Measurements from ENCODE around the gene MAN2A1. TPM values are rescaled to one million over a fixed set of nuclear protein-coding genes. Genes with fewer than 3 reads are reported as not detected.

MAN2A1 gene
- total RNA-seq, 1 donor from 2014 or later = 85.0 TPM

DNA sequence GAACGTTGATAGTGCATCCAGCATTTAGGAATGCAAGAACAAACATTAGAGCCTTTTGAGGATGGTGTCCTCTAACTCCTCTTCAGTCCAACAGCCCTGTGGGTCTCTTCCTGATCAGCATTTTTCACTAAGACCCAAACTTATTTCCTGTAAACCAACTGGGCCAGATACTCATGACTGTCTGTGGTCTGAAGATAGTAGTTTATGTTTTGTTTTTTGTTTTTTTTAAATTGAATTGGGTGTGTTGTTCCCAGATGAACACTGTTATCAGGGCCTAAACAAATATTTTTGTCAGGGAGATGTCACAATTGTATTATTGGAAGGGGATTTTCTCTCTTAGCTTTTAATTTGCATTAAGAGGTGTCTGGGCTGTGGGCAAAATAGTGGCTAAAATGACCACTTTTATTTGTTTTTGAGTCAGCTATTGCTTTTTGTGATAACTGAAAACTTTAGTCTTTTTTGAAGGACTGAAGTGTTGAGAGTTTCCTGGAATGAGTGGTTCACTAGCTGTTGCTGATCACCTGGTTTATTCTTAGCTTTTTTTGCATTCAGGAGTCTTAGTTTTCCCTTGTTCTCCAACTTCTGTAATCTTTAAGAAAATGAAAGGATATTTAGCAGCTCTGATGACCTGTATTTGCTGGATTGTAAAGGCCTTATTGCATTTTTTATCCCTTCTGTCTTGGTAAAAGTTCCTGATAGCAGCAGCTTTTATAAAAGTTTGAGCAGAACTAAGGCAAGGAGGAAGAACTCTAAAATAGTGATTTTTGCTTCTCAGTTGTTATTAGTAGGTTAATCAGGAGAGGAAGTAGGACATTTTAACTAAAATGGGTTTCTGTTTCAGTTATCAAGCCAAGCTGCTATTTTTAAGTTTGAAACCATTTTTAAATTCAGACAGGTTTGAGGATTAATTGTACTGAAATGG lies 5.5 kb downstream of the MAN2A1 start:
- Histone ChIP-seq H3K36me3 (ENCODE audit: control insufficient read depth, insufficient read depth, low read length) (no peaks in the 10 kb centered on the region), H3K4me3 (ENCODE audit: low read depth, low read length) (no peak overlapping the region), H3K27me3 (ENCODE audit: control insufficient read depth, insufficient read depth, low read length) (no peaks in the 10 kb centered on the region)
- TF ChIP-seq, protein P1, sequence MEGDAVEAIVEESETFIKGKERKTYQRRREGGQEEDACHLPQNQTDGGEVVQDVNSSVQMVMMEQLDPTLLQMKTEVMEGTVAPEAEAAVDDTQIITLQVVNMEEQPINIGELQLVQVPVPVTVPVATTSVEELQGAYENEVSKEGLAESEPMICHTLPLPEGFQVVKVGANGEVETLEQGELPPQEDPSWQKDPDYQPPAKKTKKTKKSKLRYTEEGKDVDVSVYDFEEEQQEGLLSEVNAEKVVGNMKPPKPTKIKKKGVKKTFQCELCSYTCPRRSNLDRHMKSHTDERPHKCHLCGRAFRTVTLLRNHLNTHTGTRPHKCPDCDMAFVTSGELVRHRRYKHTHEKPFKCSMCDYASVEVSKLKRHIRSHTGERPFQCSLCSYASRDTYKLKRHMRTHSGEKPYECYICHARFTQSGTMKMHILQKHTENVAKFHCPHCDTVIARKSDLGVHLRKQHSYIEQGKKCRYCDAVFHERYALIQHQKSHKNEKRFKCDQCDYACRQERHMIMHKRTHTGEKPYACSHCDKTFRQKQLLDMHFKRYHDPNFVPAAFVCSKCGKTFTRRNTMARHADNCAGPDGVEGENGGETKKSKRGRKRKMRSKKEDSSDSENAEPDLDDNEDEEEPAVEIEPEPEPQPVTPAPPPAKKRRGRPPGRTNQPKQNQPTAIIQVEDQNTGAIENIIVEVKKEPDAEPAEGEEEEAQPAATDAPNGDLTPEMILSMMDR (IDR thresholded peaks at IDR 0.05; ENCODE audit: insufficient read depth, low read length, severe bottlenecking) = no peak
- no peak for FAIRE-seq
- no peak for DNase-seq (ENCODE audit: low read depth)

DNA sequence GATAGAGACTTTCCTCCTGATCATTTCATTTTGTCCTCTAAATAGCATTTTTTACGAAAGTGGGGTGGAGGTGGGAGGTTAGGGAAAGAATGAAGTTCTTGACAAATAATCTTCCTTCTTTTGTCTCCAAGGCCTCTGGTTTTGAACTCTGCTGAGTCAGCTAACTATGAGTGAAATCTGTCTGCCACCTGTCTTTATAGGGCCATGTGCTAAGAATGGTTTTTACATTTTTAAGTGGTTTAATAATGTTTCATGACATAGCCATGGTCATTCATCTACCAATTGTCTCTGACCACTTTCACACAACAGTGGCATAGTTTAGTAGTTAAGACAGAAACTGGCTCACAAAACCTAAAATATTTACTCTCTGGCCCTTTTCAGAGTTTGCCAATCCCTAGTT lies 7.6 kb downstream of the MAN2A1 start:
- FAIRE-seq (no peak), DNase-seq (ENCODE audit: low read depth) (no peak)
- H3K36me3 ChIP-seq (ENCODE audit: control insufficient read depth, insufficient read depth, low read length) = no peaks in the 10 kb centered on the region
- no peaks in the 10 kb centered on the region for H3K27me3 ChIP-seq (ENCODE audit: control insufficient read depth, insufficient read depth, low read length)
- TF ChIP-seq, protein P1 (IDR thresholded peaks at IDR 0.05; ENCODE audit: insufficient read depth, low read length, severe bottlenecking) = no peak
- no peak overlapping the region for H3K4me3 ChIP-seq (ENCODE audit: low read depth, low read length)

DNA sequence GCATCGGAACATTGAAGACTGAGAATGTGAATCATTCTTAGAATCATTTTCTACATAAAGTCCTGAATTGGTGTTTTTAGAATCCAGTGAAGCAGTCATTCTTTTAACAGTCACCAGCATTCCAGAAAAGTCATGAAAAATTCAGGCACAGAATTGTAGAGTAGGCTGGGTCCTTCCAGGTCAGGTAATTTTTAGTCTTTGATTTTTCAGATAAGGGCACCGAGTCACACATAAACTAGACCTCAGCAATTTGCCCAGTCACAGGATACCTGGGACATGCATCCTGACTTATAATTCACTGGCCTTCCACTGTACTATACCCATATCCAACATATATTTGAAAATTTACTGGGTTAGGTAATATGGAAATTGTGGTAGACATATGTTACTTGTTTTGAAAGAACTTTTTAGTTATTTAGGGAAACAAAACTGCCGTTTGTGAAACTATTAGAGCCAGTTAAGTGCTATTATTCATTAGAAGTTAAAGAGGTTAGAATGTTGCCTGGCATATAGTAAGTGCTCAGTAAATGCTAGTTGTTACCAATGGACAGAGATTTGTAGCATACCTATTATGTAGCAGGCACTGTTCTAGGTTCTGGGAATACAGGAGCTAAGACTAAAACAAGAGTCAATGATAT lies 10.9 kb downstream of the MAN2A1 start:
- H3K4me3 ChIP-seq (ENCODE audit: low read depth, low read length) = no peak overlapping the region
- H3K27me3 ChIP-seq (ENCODE audit: control insufficient read depth, insufficient read depth, low read length) = no peaks in the 10 kb centered on the region
- FAIRE-seq (no peak), DNase-seq (ENCODE audit: low read depth) (no peak)
- TF ChIP-seq, protein P1 (IDR thresholded peaks at IDR 0.05; ENCODE audit: insufficient read depth, low read length, severe bottlenecking) = no peak
- no peaks in the 10 kb centered on the region for H3K36me3 ChIP-seq (ENCODE audit: control insufficient read depth, insufficient read depth, low read length)

DNA sequence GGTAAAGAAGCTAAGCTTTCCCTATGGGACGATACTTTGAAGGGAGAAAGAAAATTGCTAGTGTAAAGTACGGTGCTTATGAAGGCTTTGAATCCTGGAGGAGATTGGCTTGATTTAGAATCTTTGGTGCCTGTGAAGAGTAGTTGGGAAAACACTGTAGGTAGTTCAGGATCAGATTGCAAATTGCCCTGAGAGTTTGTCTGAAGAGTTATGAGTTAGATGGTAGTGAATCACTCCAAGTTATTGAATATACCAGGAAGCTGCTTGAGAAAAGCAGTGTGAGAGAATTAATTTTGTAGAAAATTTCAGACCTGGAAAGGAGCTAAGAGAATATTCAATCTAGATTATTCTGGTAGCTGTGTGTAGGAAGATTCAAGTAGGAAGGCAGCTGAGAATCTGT lies 11.5 kb downstream of the MAN2A1 start:
- H3K36me3 ChIP-seq (ENCODE audit: control insufficient read depth, insufficient read depth, low read length) = no peaks in the 10 kb centered on the region
- FAIRE-seq (no peak), DNase-seq (ENCODE audit: low read depth) (peak; percentile 40)
- no peaks in the 10 kb centered on the region for H3K27me3 ChIP-seq (ENCODE audit: control insufficient read depth, insufficient read depth, low read length)
- H3K4me3 ChIP-seq (ENCODE audit: low read depth, low read length) = no peak overlapping the region
- TF ChIP-seq, protein P1 (IDR thresholded peaks at IDR 0.05; ENCODE audit: insufficient read depth, low read length, severe bottlenecking) = no peak

DNA sequence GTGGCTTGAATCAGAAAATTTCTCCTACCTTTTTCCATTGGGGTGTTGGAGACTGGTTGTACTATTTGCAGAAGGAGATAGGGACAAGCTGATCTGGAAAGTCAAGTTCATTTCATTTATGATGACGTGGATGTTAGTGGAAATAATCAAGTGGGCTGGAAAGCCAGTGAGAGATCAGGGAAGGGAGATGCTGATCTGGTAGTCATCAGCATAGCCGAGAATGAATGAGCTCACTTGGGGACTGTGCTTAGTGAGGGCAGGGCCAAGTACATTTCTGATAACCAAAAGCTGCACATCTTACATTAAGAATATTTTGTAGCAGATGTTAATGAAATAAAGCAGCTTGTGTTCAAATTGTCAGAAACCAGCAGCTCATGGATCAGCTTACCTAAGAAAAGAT lies 12.1 kb downstream of the MAN2A1 start:
- no peaks in the 10 kb centered on the region for H3K27me3 ChIP-seq (ENCODE audit: control insufficient read depth, insufficient read depth, low read length)
- no peak overlapping the region for H3K4me3 ChIP-seq (ENCODE audit: low read depth, low read length)
- DNase-seq (ENCODE audit: low read depth) (no peak), FAIRE-seq (no peak)
- H3K36me3 ChIP-seq (ENCODE audit: control insufficient read depth, insufficient read depth, low read length) = no peaks in the 10 kb centered on the region
- TF ChIP-seq, protein P1 (IDR thresholded peaks at IDR 0.05; ENCODE audit: insufficient read depth, low read length, severe bottlenecking) = no peak

Data from bronchial epithelial cell (primary cell).